ENCODE results near the gene MAN1C1.
"Not testable (repeated sequence)": the region's sequence is repeated elsewhere in the genome, so short reads cannot be mapped to it uniquely, and the experiment has no call there.

The MAN1C1 gene

DNA sequence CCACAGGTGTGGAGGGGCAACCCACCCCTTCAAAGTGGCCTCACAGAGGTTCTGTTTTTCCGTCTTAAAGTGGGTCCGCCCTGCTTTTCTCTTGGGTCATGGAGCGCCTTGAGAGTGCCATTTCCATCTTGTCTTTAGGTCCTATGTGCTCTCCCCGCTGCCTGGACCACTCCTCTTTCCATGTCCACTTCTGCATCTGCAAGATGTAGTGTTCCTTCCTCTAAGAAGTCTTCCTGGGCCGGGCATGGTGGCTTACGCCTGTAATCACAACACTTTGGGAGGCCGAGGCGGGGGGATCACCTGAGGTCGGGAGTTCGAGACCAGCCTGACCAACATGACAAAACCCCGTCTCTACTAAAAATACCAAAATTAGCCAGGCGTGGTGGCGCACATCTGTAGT is 27.8 kb upstream of the MAN1C1 start:
- H3K14ac ChIP-seq (ENCODE audit: low read length); H3K4ac ChIP-seq (ENCODE audit: low read length); H3K4me2 ChIP-seq (ENCODE audit: insufficient read depth, low read length, poor library complexity, severe bottlenecking); H2BK5ac ChIP-seq (ENCODE audit: low read length); H2AK5ac ChIP-seq (ENCODE audit: low read depth, low read length); H3K23ac ChIP-seq (ENCODE audit: low read depth, low read length, poor library complexity); H4K91ac ChIP-seq (ENCODE audit: low read depth, low read length, poor library complexity); H3K18ac ChIP-seq (ENCODE audit: low read length); H2BK12ac ChIP-seq (ENCODE audit: low read length); H3K4me3 ChIP-seq (ENCODE audit: low read length in 2 of 2); H2AFZ ChIP-seq (ENCODE audit: low read length); H2BK15ac ChIP-seq (ENCODE audit: low read length); H3K9ac ChIP-seq (ENCODE audit: low read depth, low read length, poor library complexity); H3K79me1 ChIP-seq (ENCODE audit: low read depth, low read length); H3K27ac ChIP-seq (replicated peaks; ENCODE audit: low read length); H4K8ac ChIP-seq (ENCODE audit: low read depth, low read length); DNase-seq (ENCODE audit: low spot score); H2BK120ac ChIP-seq (ENCODE audit: low read depth, low read length); H3K9me3 ChIP-seq (replicated peaks in 1 of 2; ENCODE audit: control insufficient read depth in 2 of 2, insufficient read depth in 1 of 2, low read depth in 1 of 2, low read length in 2 of 2); H3K27me3 ChIP-seq (ENCODE audit: control insufficient read depth in 3 of 3, insufficient read depth in 3 of 3, low read depth in 1 of 3, low read length in 3 of 3); H3K36me3 ChIP-seq (replicated peaks in 1 of 2; ENCODE audit: control insufficient read depth in 2 of 2, insufficient read depth in 2 of 2, low read length in 2 of 2): not testable (repeated sequence)
- WGBS, 2 donors (ENCODE audit: extremely low coverage in 2 of 2, insufficient read length in 2 of 2, insufficient replicate concordance in 1 of 2) = no CpG with 5 or more reads among the region's 13 CpGs
- peaks cover 6 to 16% of the 10 kb centered on the region in 2 donors for H3K4me1 ChIP-seq (ENCODE audit: control insufficient read depth in 2 of 2, insufficient read depth in 1 of 2, low read depth in 1 of 2, low read length in 2 of 2)

DNA sequence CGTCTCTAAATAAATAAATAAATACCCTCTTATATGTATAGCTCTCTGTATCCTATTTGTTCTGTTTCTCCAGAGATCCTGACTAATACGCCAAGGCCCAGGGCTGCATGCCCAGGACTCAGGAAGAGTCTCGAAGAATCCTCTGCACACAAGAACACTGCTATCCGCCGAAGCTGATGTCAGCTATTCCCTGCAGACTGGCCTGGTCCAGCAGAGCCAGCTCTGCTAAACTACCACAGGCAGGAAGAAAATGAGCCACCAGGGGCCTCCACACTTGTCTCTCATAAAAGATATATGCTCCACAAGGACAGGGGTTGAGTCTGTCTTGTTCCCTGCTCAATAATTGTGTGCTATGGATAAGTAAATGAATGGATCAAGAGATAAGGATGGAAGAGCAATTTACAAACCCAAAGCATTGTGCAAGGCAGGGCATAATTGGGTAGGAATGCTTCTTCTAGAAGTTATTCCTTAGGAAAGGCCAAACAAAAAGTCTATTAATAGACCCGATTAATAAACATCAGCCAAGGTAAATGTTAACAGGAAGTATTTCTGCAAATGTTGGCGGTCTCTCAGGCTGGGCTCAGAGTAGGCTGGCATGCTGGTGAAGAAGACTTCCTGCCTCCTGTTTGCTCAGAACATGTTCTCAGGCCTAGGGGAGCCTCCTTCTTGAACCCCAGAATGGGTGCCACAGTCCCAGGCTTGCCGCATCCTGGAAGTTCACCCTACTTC is 26.3 kb upstream of the MAN1C1 start:
- H3K18ac ChIP-seq (ENCODE audit: low read length) = peak overlapping the region; percentile 50
- H3K4ac ChIP-seq (ENCODE audit: low read length) = no peak overlapping the region
- peak overlapping the region; percentile 58 for H4K91ac ChIP-seq (ENCODE audit: low read depth, low read length, poor library complexity)
- peak overlapping the region; percentile 36 for H3K9ac ChIP-seq (ENCODE audit: low read depth, low read length, poor library complexity)
- H3K9me3 ChIP-seq (replicated peaks in 1 of 2; ENCODE audit: control insufficient read depth in 2 of 2, insufficient read depth in 1 of 2, low read depth in 1 of 2, low read length in 2 of 2) = no peaks in the 10 kb centered on the region
- H3K27ac ChIP-seq (replicated peaks; ENCODE audit: low read length) = no peak overlapping the region
- peaks cover 0 to 10% (median 2%) of the 10 kb centered on the region in 3 experiments for H3K27me3 ChIP-seq (ENCODE audit: control insufficient read depth in 3 of 3, insufficient read depth in 3 of 3, low read depth in 1 of 3, low read length in 3 of 3)
- peak overlapping the region; percentile 7 for H4K8ac ChIP-seq (ENCODE audit: low read depth, low read length)
- H3K79me1 ChIP-seq (ENCODE audit: low read depth, low read length) = no peaks in the 10 kb centered on the region
- H2AFZ ChIP-seq (ENCODE audit: low read length) = no peak overlapping the region
- peak overlapping the region; percentile 61 for H3K23ac ChIP-seq (ENCODE audit: low read depth, low read length, poor library complexity)
- no peak overlapping the region for H3K4me2 ChIP-seq (ENCODE audit: insufficient read depth, low read length, poor library complexity, severe bottlenecking)
- no CpG with 5 or more reads among the region's 8 CpGs for WGBS, 2 donors (ENCODE audit: extremely low coverage in 2 of 2, insufficient read length in 2 of 2, insufficient replicate concordance in 1 of 2)
- H2BK5ac ChIP-seq (ENCODE audit: low read length) = no peak overlapping the region
- no peak overlapping the region for H2BK120ac ChIP-seq (ENCODE audit: low read depth, low read length)
- no peak for DNase-seq (ENCODE audit: low spot score)
- H3K4me3 ChIP-seq (ENCODE audit: low read length in 2 of 2) = no peak overlapping the region
- H3K14ac ChIP-seq (ENCODE audit: low read length) = no peak overlapping the region
- H2BK12ac ChIP-seq (ENCODE audit: low read length) = no peak overlapping the region
- no peaks in the 10 kb centered on the region for H3K36me3 ChIP-seq (replicated peaks in 1 of 2; ENCODE audit: control insufficient read depth in 2 of 2, insufficient read depth in 2 of 2, low read length in 2 of 2)
- H2AK5ac ChIP-seq (ENCODE audit: low read depth, low read length) = no peak overlapping the region
- H3K4me1 ChIP-seq (ENCODE audit: control insufficient read depth in 2 of 2, insufficient read depth in 1 of 2, low read depth in 1 of 2, low read length in 2 of 2) = peaks cover 3 to 15% of the 10 kb centered on the region in 2 donors
- H2BK15ac ChIP-seq (ENCODE audit: low read length) = no peak overlapping the region

- H2BK15ac ChIP-seq (ENCODE audit: low read length) = no peak overlapping the region
- H4K8ac ChIP-seq (ENCODE audit: low read depth, low read length) = no peak overlapping the region
- H3K4me1 ChIP-seq (ENCODE audit: control insufficient read depth in 2 of 2, insufficient read depth in 1 of 2, low read depth in 1 of 2, low read length in 2 of 2) = no peaks in the 10 kb centered on the region
- H3K18ac ChIP-seq (ENCODE audit: low read length) = no peak overlapping the region
- no peak overlapping the region for H2AFZ ChIP-seq (ENCODE audit: low read length)
- H3K4me3 ChIP-seq (ENCODE audit: low read length in 2 of 2) = no peak overlapping the region
- H2BK5ac ChIP-seq (ENCODE audit: low read length) = no peak overlapping the region
- no peak overlapping the region for H3K9ac ChIP-seq (ENCODE audit: low read depth, low read length, poor library complexity)
- H3K79me1 ChIP-seq (ENCODE audit: low read depth, low read length) = no peaks in the 10 kb centered on the region
- no peak overlapping the region for H4K91ac ChIP-seq (ENCODE audit: low read depth, low read length, poor library complexity)
- DNase-seq (ENCODE audit: low spot score) = no peak
- no peak overlapping the region for H2BK12ac ChIP-seq (ENCODE audit: low read length)
- no peaks in the 10 kb centered on the region for H3K36me3 ChIP-seq (replicated peaks in 1 of 2; ENCODE audit: control insufficient read depth in 2 of 2, insufficient read depth in 2 of 2, low read length in 2 of 2)
- peaks cover 0 to 1% of the 10 kb centered on the region in 2 donors for H3K9me3 ChIP-seq (replicated peaks in 1 of 2; ENCODE audit: control insufficient read depth in 2 of 2, insufficient read depth in 1 of 2, low read depth in 1 of 2, low read length in 2 of 2)
- H2AK5ac ChIP-seq (ENCODE audit: low read depth, low read length) = no peak overlapping the region
- H3K14ac ChIP-seq (ENCODE audit: low read length) = no peak overlapping the region
- no peak overlapping the region for H3K4me2 ChIP-seq (ENCODE audit: insufficient read depth, low read length, poor library complexity, severe bottlenecking)
- no peak overlapping the region for H3K27ac ChIP-seq (replicated peaks; ENCODE audit: low read length)
- H2BK120ac ChIP-seq (ENCODE audit: low read depth, low read length) = no peak overlapping the region
- H3K27me3 ChIP-seq (ENCODE audit: control insufficient read depth in 3 of 3, insufficient read depth in 3 of 3, low read depth in 1 of 3, low read length in 3 of 3) = peaks cover 0 to 24% (median 0%) of the 10 kb centered on the region in 3 experiments
- no peak overlapping the region for H3K23ac ChIP-seq (ENCODE audit: low read depth, low read length, poor library complexity)
- no CpG with 5 or more reads among the region's 2 CpGs for WGBS, 2 donors (ENCODE audit: extremely low coverage in 2 of 2, insufficient read length in 2 of 2, insufficient replicate concordance in 1 of 2)
- no peak overlapping the region for H3K4ac ChIP-seq (ENCODE audit: low read length)
Measured at GRCh38 chr1:25593861-25594260, 22.7 kb upstream of the MAN1C1 start.

GRCh38 chr1:25594971-25595370 is 21.6 kb upstream of the MAN1C1 start:
- DNase-seq (ENCODE audit: low spot score) = no peak
- Histone ChIP-seq H4K91ac (ENCODE audit: low read depth, low read length, poor library complexity) (no peak overlapping the region), H3K23ac (ENCODE audit: low read depth, low read length, poor library complexity) (no peak overlapping the region), H3K27me3 (ENCODE audit: control insufficient read depth in 3 of 3, insufficient read depth in 3 of 3, low read depth in 1 of 3, low read length in 3 of 3) (peaks cover 0 to 26% (median 0%) of the 10 kb centered on the region in 3 experiments), H3K9ac (ENCODE audit: low read depth, low read length, poor library complexity) (no peak overlapping the region), H3K4me2 (ENCODE audit: insufficient read depth, low read length, poor library complexity, severe bottlenecking) (no peak overlapping the region), H3K27ac (replicated peaks; ENCODE audit: low read length) (no peak overlapping the region), H3K79me1 (ENCODE audit: low read depth, low read length) (no peaks in the 10 kb centered on the region), H2BK12ac (ENCODE audit: low read length) (no peak overlapping the region), H3K4me1 (ENCODE audit: control insufficient read depth in 2 of 2, insufficient read depth in 1 of 2, low read depth in 1 of 2, low read length in 2 of 2) (no peaks in the 10 kb centered on the region), H3K36me3 (replicated peaks in 1 of 2; ENCODE audit: control insufficient read depth in 2 of 2, insufficient read depth in 2 of 2, low read length in 2 of 2) (no peaks in the 10 kb centered on the region), H2AK5ac (ENCODE audit: low read depth, low read length) (no peak overlapping the region), H2BK15ac (ENCODE audit: low read length) (no peak overlapping the region), H3K4me3 (ENCODE audit: low read length in 2 of 2) (no peak overlapping the region), H2AFZ (ENCODE audit: low read length) (no peak overlapping the region), H2BK120ac (ENCODE audit: low read depth, low read length) (no peak overlapping the region), H3K14ac (ENCODE audit: low read length) (no peak overlapping the region), H2BK5ac (ENCODE audit: low read length) (no peak overlapping the region), H3K4ac (ENCODE audit: low read length) (no peak overlapping the region), H3K9me3 (replicated peaks in 1 of 2; ENCODE audit: control insufficient read depth in 2 of 2, insufficient read depth in 1 of 2, low read depth in 1 of 2, low read length in 2 of 2) (peaks cover 2 to 4% of the 10 kb centered on the region in 2 donors), H3K18ac (ENCODE audit: low read length) (no peak overlapping the region), H4K8ac (ENCODE audit: low read depth, low read length) (no peak overlapping the region)
- no CpG with 5 or more reads among the region's 2 CpGs for WGBS, 2 donors (ENCODE audit: extremely low coverage in 2 of 2, insufficient read length in 2 of 2, insufficient replicate concordance in 1 of 2)
